SK-N-SH treated with all-trans-retinoic acid at 6 μM for 48 hours (cell line): ENCODE data around the gene OPRM1.

Experiments used
- ATAC-seq: fragments of 200-7000 bp; cut with Tn5 transposase; 3 replicates; pipeline ENCODE4 v1.9.1; 2020; ENCODE audit warnings: mild to moderate bottlenecking, moderate library complexity
- ARNTL ChIP-seq: fragments of 450-650 bp; formaldehyde crosslinking; IDR thresholded peaks from 2 replicates; pipeline ENCODE4 v1.5.0; 2020; ENCODE audit warnings: low read depth, mild to moderate bottlenecking, moderate library complexity, borderline replicate concordance
- BACH2 ChIP-seq: fragments of 250-450 bp; sonication (Bioruptor Pico); IDR thresholded peaks from 2 replicates; pipeline ENCODE4 v1.9.0; 2021; ENCODE audit warnings: mild to moderate bottlenecking, borderline replicate concordance
- CSDC2 ChIP-seq: fragments of 250-450 bp; sonication (Bioruptor Pico); IDR thresholded peaks from 2 replicates; pipeline ENCODE4 v1.5.0; 2020; ENCODE audit warnings: mild to moderate bottlenecking, moderate library complexity
- ESRRG ChIP-seq: fragments of 250-450 bp; sonication (Bioruptor Pico); IDR thresholded peaks from 2 replicates; pipeline ENCODE4 v1.6.1; 2021; ENCODE audit warnings: mild to moderate bottlenecking
- GLIS3 ChIP-seq: fragments of 250-450 bp; sonication (Bioruptor Pico); IDR thresholded peaks from 2 replicates; pipeline ENCODE4 v1.5.0; 2020; ENCODE audit warnings: mild to moderate bottlenecking, moderate library complexity
- OSR1 ChIP-seq: fragments of 250-450 bp; sonication (Bioruptor Pico); IDR thresholded peaks from 2 replicates; pipeline ENCODE4 v1.8.0; 2022; ENCODE audit warnings: moderate library complexity, mild to moderate bottlenecking, inconsistent platforms
- PPARA ChIP-seq: fragments of 250-450 bp; sonication (Bioruptor Pico); IDR thresholded peaks from 2 replicates; pipeline ENCODE4 v1.5.0; 2020; ENCODE audit warnings: mild to moderate bottlenecking, borderline replicate concordance
- RARB ChIP-seq: fragments of 250-450 bp; sonication (Bioruptor Pico); IDR thresholded peaks from 2 replicates; pipeline ENCODE4 v1.8.0; 2021; ENCODE audit warnings: mild to moderate bottlenecking, moderate library complexity
- TOX ChIP-seq: fragments of 250-450 bp; sonication (Bioruptor Pico); IDR thresholded peaks from 2 replicates; pipeline ENCODE4 v1.8.0; 2021; ENCODE audit warnings: mild to moderate bottlenecking, moderate library complexity, borderline replicate concordance
- TSHZ2 ChIP-seq: fragments of 250-450 bp; sonication (Bioruptor Pico); IDR thresholded peaks from 2 replicates; pipeline ENCODE4 v1.5.0; 2020; ENCODE audit warnings: mild to moderate bottlenecking, moderate library complexity
- ZC3H10 ChIP-seq: fragments of 250-450 bp; sonication (Bioruptor Pico); IDR thresholded peaks from 2 replicates; pipeline ENCODE4 v1.5.1; 2021; ENCODE audit warnings: mild to moderate bottlenecking, moderate library complexity
- ZFP30 ChIP-seq: fragments of 450-650 bp; formaldehyde crosslinking; IDR thresholded peaks from 2 replicates; pipeline ENCODE4 v1.5.0; 2022; ENCODE audit warnings: mild to moderate bottlenecking, moderate library complexity
- ZNF70 ChIP-seq: fragments of 450-650 bp; formaldehyde crosslinking; IDR thresholded peaks from 2 replicates; pipeline ENCODE4 v1.5.0; 2020; ENCODE audit warnings: mild to moderate bottlenecking, moderate library complexity
- ZNF8 ChIP-seq: fragments of 450-650 bp; formaldehyde crosslinking; IDR thresholded peaks from 2 replicates; pipeline ENCODE4 v1.5.0; 2020; ENCODE audit warnings: mild to moderate bottlenecking, moderate library complexity
- TF ChIP-seq, protein P1 (sequence below): fragments of 250-450 bp; sonication (Bioruptor Pico); IDR thresholded peaks from 2 replicates; pipeline ENCODE4 v1.8.0; 2020; ENCODE audit warnings: mild to moderate bottlenecking, moderate library complexity, borderline replicate concordance
- TF ChIP-seq, protein P2 (sequence below): fragments of 250-450 bp; sonication (Bioruptor Pico); IDR thresholded peaks from 2 replicates; pipeline ENCODE4 v1.5.1; 2020; ENCODE audit warnings: low read depth, mild to moderate bottlenecking, moderate library complexity
- TF ChIP-seq, protein P3 (sequence below): fragments of 250-450 bp; sonication (Bioruptor Pico); IDR thresholded peaks from 2 replicates; pipeline ENCODE4 v1.5.1; 2021; ENCODE audit warnings: mild to moderate bottlenecking, moderate library complexity
- TF ChIP-seq, protein P4 (sequence below): fragments of 250-450 bp; sonication (Bioruptor Pico); IDR thresholded peaks from 2 replicates; pipeline ENCODE4 v1.8.0; 2021; ENCODE audit warnings: low read depth, mild to moderate bottlenecking, moderate library complexity, borderline replicate concordance

OPRM1 gene

GRCh38 chr6:154111025-154111424, 72.0 kb downstream of the OPRM1 start:
- TF ChIP-seq, protein P1, sequence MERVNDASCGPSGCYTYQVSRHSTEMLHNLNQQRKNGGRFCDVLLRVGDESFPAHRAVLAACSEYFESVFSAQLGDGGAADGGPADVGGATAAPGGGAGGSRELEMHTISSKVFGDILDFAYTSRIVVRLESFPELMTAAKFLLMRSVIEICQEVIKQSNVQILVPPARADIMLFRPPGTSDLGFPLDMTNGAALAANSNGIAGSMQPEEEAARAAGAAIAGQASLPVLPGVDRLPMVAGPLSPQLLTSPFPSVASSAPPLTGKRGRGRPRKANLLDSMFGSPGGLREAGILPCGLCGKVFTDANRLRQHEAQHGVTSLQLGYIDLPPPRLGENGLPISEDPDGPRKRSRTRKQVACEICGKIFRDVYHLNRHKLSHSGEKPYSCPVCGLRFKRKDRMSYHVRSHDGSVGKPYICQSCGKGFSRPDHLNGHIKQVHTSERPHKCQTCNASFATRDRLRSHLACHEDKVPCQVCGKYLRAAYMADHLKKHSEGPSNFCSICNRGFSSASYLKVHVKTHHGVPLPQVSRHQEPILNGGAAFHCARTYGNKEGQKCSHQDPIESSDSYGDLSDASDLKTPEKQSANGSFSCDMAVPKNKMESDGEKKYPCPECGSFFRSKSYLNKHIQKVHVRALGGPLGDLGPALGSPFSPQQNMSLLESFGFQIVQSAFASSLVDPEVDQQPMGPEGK (CRISPR knock-in tag): no peak
- TF ChIP-seq ZNF8 (CRISPR knock-in tag) (no peak), RARB (CRISPR knock-in tag) (no peak), OSR1 (CRISPR knock-in tag) (no peak), CSDC2 (CRISPR knock-in tag) (no peak), GLIS3 (CRISPR knock-in tag) (no peak), ZNF70 (CRISPR knock-in tag) (no peak)
- TF ChIP-seq, protein P2, sequence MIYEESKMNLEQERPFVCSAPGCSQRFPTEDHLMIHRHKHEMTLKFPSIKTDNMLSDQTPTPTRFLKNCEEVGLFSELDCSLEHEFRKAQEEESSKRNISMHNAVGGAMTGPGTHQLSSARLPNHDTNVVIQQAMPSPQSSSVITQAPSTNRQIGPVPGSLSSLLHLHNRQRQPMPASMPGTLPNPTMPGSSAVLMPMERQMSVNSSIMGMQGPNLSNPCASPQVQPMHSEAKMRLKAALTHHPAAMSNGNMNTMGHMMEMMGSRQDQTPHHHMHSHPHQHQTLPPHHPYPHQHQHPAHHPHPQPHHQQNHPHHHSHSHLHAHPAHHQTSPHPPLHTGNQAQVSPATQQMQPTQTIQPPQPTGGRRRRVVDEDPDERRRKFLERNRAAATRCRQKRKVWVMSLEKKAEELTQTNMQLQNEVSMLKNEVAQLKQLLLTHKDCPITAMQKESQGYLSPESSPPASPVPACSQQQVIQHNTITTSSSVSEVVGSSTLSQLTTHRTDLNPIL (CRISPR knock-in tag): no peak
- no peak for ATAC-seq

DNA sequence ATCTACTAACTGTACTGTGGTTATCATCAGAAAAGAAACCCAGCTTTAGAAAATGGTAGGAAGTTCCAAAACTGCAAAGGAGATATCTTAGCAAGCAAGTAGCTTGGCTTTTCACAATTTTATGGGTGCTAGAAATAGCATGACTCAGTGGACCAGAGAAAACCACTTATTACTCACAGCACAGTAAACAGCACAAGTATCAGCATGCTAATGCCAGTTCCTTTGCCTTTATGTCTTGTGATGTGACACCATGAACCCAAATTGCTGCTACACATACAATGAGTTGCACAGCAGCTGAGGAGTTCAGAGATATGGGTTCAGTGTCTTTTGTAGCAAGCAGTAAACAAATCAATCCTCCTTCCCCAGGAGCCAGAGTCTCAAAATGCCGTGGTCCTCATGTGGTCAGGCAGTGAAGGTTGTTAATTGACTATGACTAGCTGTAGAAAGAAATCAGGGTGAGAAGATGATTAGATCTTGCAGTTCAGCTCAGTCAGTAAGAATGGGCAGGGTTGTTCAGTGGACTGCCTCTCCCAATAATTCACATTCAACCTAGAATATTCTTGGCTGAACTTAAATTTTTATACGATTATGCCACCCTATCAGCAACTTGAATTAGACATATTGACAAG, 73.3 kb downstream of the OPRM1 start:
- TF ChIP-seq ZC3H10 (CRISPR knock-in tag) (no peak), BACH2 (CRISPR knock-in tag) (no peak), ZFP30 (no peak), RARB (CRISPR knock-in tag) (no peak), PPARA (CRISPR knock-in tag) (no peak), ESRRG (no peak), TOX (no peak), TSHZ2 (no peak), GLIS3 (CRISPR knock-in tag) (no peak), ARNTL (CRISPR knock-in tag) (no peak), ZNF70 (CRISPR knock-in tag) (no peak)
- TF ChIP-seq, protein P3, sequence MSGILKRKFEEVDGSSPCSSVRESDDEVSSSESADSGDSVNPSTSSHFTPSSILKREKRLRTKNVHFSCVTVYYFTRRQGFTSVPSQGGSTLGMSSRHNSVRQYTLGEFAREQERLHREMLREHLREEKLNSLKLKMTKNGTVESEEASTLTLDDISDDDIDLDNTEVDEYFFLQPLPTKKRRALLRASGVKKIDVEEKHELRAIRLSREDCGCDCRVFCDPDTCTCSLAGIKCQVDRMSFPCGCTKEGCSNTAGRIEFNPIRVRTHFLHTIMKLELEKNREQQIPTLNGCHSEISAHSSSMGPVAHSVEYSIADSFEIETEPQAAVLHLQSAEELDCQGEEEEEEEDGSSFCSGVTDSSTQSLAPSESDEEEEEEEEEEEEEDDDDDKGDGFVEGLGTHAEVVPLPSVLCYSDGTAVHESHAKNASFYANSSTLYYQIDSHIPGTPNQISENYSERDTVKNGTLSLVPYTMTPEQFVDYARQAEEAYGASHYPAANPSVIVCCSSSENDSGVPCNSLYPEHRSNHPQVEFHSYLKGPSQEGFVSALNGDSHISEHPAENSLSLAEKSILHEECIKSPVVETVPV (CRISPR knock-in tag): no peak
- TF ChIP-seq, protein P4, sequence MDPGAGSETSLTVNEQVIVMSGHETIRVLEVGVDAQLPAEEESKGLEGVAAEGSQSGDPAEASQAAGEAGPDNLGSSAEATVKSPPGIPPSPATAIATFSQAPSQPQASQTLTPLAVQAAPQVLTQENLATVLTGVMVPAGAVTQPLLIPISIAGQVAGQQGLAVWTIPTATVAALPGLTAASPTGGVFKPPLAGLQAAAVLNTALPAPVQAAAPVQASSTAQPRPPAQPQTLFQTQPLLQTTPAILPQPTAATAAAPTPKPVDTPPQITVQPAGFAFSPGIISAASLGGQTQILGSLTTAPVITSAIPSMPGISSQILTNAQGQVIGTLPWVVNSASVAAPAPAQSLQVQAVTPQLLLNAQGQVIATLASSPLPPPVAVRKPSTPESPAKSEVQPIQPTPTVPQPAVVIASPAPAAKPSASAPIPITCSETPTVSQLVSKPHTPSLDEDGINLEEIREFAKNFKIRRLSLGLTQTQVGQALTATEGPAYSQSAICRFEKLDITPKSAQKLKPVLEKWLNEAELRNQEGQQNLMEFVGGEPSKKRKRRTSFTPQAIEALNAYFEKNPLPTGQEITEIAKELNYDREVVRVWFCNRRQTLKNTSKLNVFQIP (CRISPR knock-in tag): no peak
- TF ChIP-seq, protein P1 (CRISPR knock-in tag): no peak
- TF ChIP-seq, protein P2 (CRISPR knock-in tag): no peak
- no peak for ATAC-seq
